K562 (cell line): ENCODE data around the gene EXOC4. TPM values are rescaled to one million over a fixed set of nuclear protein-coding genes. Genes with fewer than 3 reads are reported as not detected.

ENCODE experiments used
- NFIC ChIP-seq: fragments of 450-650 bp; IDR thresholded peaks from 2 replicates; pipeline ENCODE4 v1.6.1; 2017; ENCODE audit warnings: mild to moderate bottlenecking, inconsistent platforms
- THRAP3 ChIP-seq: fragments of 450-650 bp; IDR thresholded peaks from 2 replicates; pipeline ENCODE4 v1.6.1; 2016; ENCODE audit warnings: mild to moderate bottlenecking, inconsistent platforms, borderline replicate concordance
- TSHZ1 ChIP-seq: fragments of 250-450 bp; sonication (Bioruptor Pico); IDR thresholded peaks from 2 replicates; pipeline ENCODE4 v1.4.0; 2020; ENCODE audit warnings: mild to moderate bottlenecking, moderate library complexity
- ZBTB2 ChIP-seq: fragments of 450-650 bp; IDR thresholded peaks from 2 replicates; pipeline ENCODE4 v1.6.1; 2016; ENCODE audit warnings: antibody characterized with exemption
- ZBTB40 ChIP-seq, 2 experiments: fragments of 450-650 bp in 1 of 2; sonication (generic) in 1 of 2; formaldehyde crosslinking in 1 of 2; IDR thresholded peaks; 2 replicates each; pipeline versions ENCODE4 v1.7.1 to v1.9.0; 2016 to 2022; ENCODE audit warnings: inconsistent platforms in 1 of 2, mild to moderate bottlenecking in 1 of 2, missing genetic modification reagents in 1 of 2
- polyA plus RNA-seq, 8 experiments: library from polyadenylated mRNA; depleted of rRNA in 4 of 8; stranded (reverse) in 5 of 8; unstranded in 3 of 8; fragments of >200 nt; fragmentation: Nextera tagmentation in 2 of 8; fragmentation: Illumina TruSeq in 1 of 8; extraction: Ambion mirVana in 2 of 8; extraction: Trizol in 1 of 8; gene quantifications; 2 replicates each; pipeline versions ENCODE4 v1.2.1 to v1.2.3, GENCODE V29; 2011 to 2014; ENCODE audit warnings: inconsistent platforms in 1 of 8, missing spikeins in 1 of 8
- total RNA-seq, 7 experiments: library from RNA; depleted of rRNA in 6 of 7; stranded (reverse); fragments of >200 nt in 6 of 7; fragmentation: Illumina TruSeq in 2 of 7; extraction: Trizol in 2 of 7; gene quantifications; 2 replicates each; pipeline versions ENCODE4 v1.2.1 to v1.2.3, GENCODE V29; 2011 to 2021; ENCODE audit warnings: low replicate concordance in 1 of 7

The EXOC4 gene
- total and polyA plus RNA-seq, 9 of the 15 experiments (the other 6 are each of a cell fraction or from before 2014, with no cell fraction given): 18.5 to 73.1 (median 46.6) TPM

- TF ChIP-seq ZBTB40 (IDR thresholded peaks at IDR 0.05) (no peak), ZBTB40 (CRISPR knock-in tag; IDR thresholded peaks at IDR 0.05) (no peak), THRAP3 (no peak), TSHZ1 (no peak), ZBTB2 (no peak), NFIC (no peak)
These were observed 12.9 kb downstream of the EXOC4 start (continued) for GRCh38 chr7:133265821-133266220.
